CD4-positive, alpha-beta T cell treated with Interleukin-2 at 100 ng/mL for 4 hours (primary cell): ENCODE results near the gene EXT2.

ENCODE experiments used
- DNase-seq: peaks from one replicate; pipeline ENCODE4 v3.0.0-alpha.2; 2020; ENCODE audit warnings: low spot score

The EXT2 gene

GRCh38 chr11:44203270-44204043, 108.0 kb downstream of the EXT2 start:
- no peak for DNase-seq

GRCh38 chr11:44205352-44205751, 109.9 kb downstream of the EXT2 start:
- DNase-seq: no peak

GRCh38 chr11:44205836-44206235, 110.4 kb downstream of the EXT2 start:
- DNase-seq: no peak

- DNase-seq: no peak
Measured at GRCh38 chr11:44207292-44207691, 111.8 kb downstream of the EXT2 start.

- DNase-seq: no peak
Measured at GRCh38 chr11:44208976-44209603, 113.6 kb downstream of the EXT2 start.

- no peak for DNase-seq
Measured at GRCh38 chr11:44212128-44212527, 116.7 kb downstream of the EXT2 start.

- no peak for DNase-seq
Measured at GRCh38 chr11:44213148-44213547, 117.7 kb downstream of the EXT2 start.

GRCh38 chr11:44217432-44217831, 122.0 kb downstream of the EXT2 start:
- DNase-seq: no peak

- DNase-seq: no peak
Measured at GRCh38 chr11:44219830-44220796, 124.6 kb downstream of the EXT2 start.

- DNase-seq: no peak
Measured at GRCh38 chr11:44221456-44221855, 126.0 kb downstream of the EXT2 start.

GRCh38 chr11:44221992-44222391, 126.5 kb downstream of the EXT2 start:
- DNase-seq: no peak

- DNase-seq: no peak
Measured at GRCh38 chr11:44223238-44223637, 127.8 kb downstream of the EXT2 start.

- no peak for DNase-seq
Measured at GRCh38 chr11:44224867-44225501, 129.5 kb downstream of the EXT2 start.

GRCh38 chr11:44226490-44226889, 131.0 kb downstream of the EXT2 start:
- DNase-seq: no peak

GRCh38 chr11:44226945-44227344, 131.5 kb downstream of the EXT2 start:
- DNase-seq: no peak

- no peak for DNase-seq
Measured at GRCh38 chr11:44228379-44228778, 132.9 kb downstream of the EXT2 start.

GRCh38 chr11:44229098-44229497, 133.6 kb downstream of the EXT2 start:
- DNase-seq: no peak

- DNase-seq: no peak
Measured at GRCh38 chr11:44229624-44230023, 134.1 kb downstream of the EXT2 start.

GRCh38 chr11:44235765-44236201, 140.3 kb downstream of the EXT2 start:
- DNase-seq: no peak

- no peak for DNase-seq
Measured at GRCh38 chr11:44236296-44236695, 140.8 kb downstream of the EXT2 start.

- no peak for DNase-seq
Measured at GRCh38 chr11:44237156-44237555, 141.7 kb downstream of the EXT2 start.

GRCh38 chr11:44241851-44242250, 146.4 kb downstream of the EXT2 start:
- no peak for DNase-seq
